ENCODE measurements around the gene TMEM232. TPM values are rescaled to one million over a fixed set of nuclear protein-coding genes. Genes with fewer than 3 reads are reported as not detected.

Gene TMEM232
- total RNA-seq, 1 experiment from 2014 or later = 1.6 TPM

GRCh38 chr5:110402562-110402961 lies 323.9 kb downstream of the TMEM232 start:
- H3K79me1 ChIP-seq (ENCODE audit: insufficient read depth, low read depth, low read length, poor library complexity, severe bottlenecking) = no peaks in the 10 kb centered on the region
- H3K14ac ChIP-seq (ENCODE audit: insufficient read depth, low read length) = no peak overlapping the region
- no peak overlapping the region for H2BK5ac ChIP-seq (ENCODE audit: insufficient read length, low read length)
- no peak overlapping the region for H3K56ac ChIP-seq (ENCODE audit: insufficient read length, low read depth, low read length)
- no peaks in the 10 kb centered on the region for H3K4me1 ChIP-seq (ENCODE audit: insufficient read depth, low read length)
- H3K27me3 ChIP-seq (ENCODE audit: insufficient read depth, low read length) = no peaks in the 10 kb centered on the region
- H4K5ac ChIP-seq (ENCODE audit: insufficient read length, low read depth, low read length) = no peak overlapping the region
- no peaks in the 10 kb centered on the region for H4K20me1 ChIP-seq (ENCODE audit: control insufficient read depth, insufficient read depth, insufficient read length)
- H2BK12ac ChIP-seq (ENCODE audit: insufficient read length, low read depth, low read length) = no peak overlapping the region
- H2BK120ac ChIP-seq (ENCODE audit: low read depth, low read length, poor library complexity, severe bottlenecking) = no peak overlapping the region
- Mint-ChIP-seq H3K27ac (no peak overlapping the region), H3K36me3 (ENCODE audit: insufficient read depth in 1 of 3, low read depth in 3 of 3) (no peaks in the 10 kb centered on the region), H3K4me3 (no peak overlapping the region), H3K4me1 (no peaks in the 10 kb centered on the region), H3K27me3 (ENCODE audit: low read depth) (no peaks in the 10 kb centered on the region), H3K9me3 (no peaks in the 10 kb centered on the region)
- no peak overlapping the region for H2AK5ac ChIP-seq (ENCODE audit: insufficient read length, low read length)
- no peaks in the 10 kb centered on the region for H3K79me2 ChIP-seq (ENCODE audit: insufficient read depth, low read length)
- H3K9me3 ChIP-seq (ENCODE audit: control insufficient read depth, low read depth, low read length) = no peaks in the 10 kb centered on the region
- no peaks in the 10 kb centered on the region for H3K23me2 ChIP-seq (ENCODE audit: insufficient read length, low read depth, low read length, poor library complexity, severe bottlenecking)
- no peak overlapping the region for H4K91ac ChIP-seq (ENCODE audit: insufficient read length, low read depth, low read length)
- no peak overlapping the region for H3K9ac ChIP-seq (ENCODE audit: extremely low read depth, insufficient read length, low read length)
- H4K8ac ChIP-seq (replicated peaks; ENCODE audit: insufficient read length, low read depth, low read length) = no peak overlapping the region
- H3K4ac ChIP-seq (ENCODE audit: low read depth, low read length) = no peak overlapping the region
- H3K27ac ChIP-seq (ENCODE audit: insufficient read length, low read depth, low read length) = no peak overlapping the region
- no peak overlapping the region for H2AFZ ChIP-seq (ENCODE audit: low read length)
- no peak overlapping the region for H3K18ac ChIP-seq (ENCODE audit: insufficient read length, low read depth, low read length)
- no CpG with 5 or more reads among the region's 1 CpG for WGBS (ENCODE audit: extremely low coverage, insufficient read length, low lambda C conversion rate)
- no peak overlapping the region for H2BK15ac ChIP-seq (ENCODE audit: low read depth, low read length)
- DNase-seq = no peak
- H3K4me2 ChIP-seq (ENCODE audit: insufficient read depth, insufficient read length, low read length) = no peak overlapping the region
- no peak overlapping the region for H3T11ph ChIP-seq (ENCODE audit: low read length)
- no peak for TF ChIP-seq CTCF (conservative IDR thresholded peaks at IDR 0.05)
- H3K23ac ChIP-seq (ENCODE audit: insufficient read length, low read depth, low read length) = no peak overlapping the region
- no peak overlapping the region for H2BK20ac ChIP-seq (ENCODE audit: low read depth, low read length, poor library complexity, severe bottlenecking)

Data from H9 (cell line).